ENCODE measurements around the gene PAPOLA.
A peak's percentile ranks its signal among the peaks of the same experiment; 100 is the strongest.

Gene PAPOLA

DNA sequence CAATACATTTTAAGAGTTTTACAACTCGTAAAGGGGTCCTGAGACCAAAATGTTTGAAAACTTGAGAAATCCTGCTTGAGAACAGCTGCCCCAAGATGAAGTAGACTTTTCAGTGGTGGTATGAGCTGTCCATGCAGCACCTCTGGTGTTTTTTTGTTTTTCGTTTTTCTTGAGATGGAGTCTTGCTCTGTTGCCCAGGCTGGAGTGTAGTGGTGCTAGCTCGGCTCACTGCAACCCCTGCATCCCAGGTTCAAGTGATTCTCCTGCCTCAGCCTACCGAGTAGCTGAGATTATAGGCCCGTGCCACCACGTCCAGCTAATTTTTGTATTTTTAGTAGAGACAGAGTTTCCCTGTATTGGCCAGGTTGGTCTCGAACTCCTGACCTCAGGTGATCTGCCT, 5.5 kb downstream of the PAPOLA start:
- peaks cover 77% of the 10 kb centered on the region for H4K20me1 ChIP-seq (ENCODE audit: low read depth, low read length)

DNA sequence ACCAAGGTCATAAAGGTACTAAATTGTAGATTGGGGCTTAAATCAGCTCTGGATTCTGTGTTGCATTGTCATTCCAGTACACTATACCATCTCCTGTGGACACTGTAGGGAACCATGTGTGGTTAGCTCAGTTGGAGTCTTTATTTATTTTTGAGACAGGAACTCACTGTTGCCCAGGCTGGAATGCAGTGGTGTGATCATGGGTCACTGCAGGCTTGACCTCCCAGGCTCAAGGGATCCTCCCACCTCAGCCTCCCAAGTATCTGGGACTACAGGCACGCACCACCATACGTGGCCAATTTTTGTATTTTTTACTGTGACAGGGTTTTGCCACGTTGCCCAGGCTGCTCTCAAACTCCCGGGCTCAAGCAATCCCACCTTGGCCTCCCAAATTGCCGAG, 6.7 kb downstream of the PAPOLA start:
- Histone ChIP-seq H4K20me1 (ENCODE audit: low read depth, low read length) (peaks cover 74% of the 10 kb centered on the region), H3K36me3 (ENCODE audit: low read length) (no peaks in the 10 kb centered on the region), H3K79me2 (ENCODE audit: insufficient read depth, low read length) (peaks cover 100% of the 10 kb centered on the region), H3K9ac (ENCODE audit: low read length) (no peak overlapping the region), H3K4me2 (ENCODE audit: low read depth, low read length, poor library complexity, severe bottlenecking) (peak overlapping the region; percentile 39), H2AFZ (ENCODE audit: low read depth, low read length, severe bottlenecking) (no peak overlapping the region), H3K9me3 (ENCODE audit: insufficient read depth, low read length) (no peaks in the 10 kb centered on the region), H3F3A (ENCODE audit: insufficient read depth) (peaks cover 7% of the 10 kb centered on the region), H3K27me3 (ENCODE audit: low read length) (no peaks in the 10 kb centered on the region), H3K9me2 (replicated peaks; ENCODE audit: insufficient read depth, low read length) (no peaks in the 10 kb centered on the region), H3K27ac (ENCODE audit: low read depth, low read length) (0 out of 2 replicates have a peak overlapping the region, but pooled peaks have one; percentile 28), H3K4me3 (ENCODE audit: insufficient read depth, low read length, poor library complexity, severe bottlenecking) (no peak overlapping the region)
- TF ChIP-seq, protein P1, sequence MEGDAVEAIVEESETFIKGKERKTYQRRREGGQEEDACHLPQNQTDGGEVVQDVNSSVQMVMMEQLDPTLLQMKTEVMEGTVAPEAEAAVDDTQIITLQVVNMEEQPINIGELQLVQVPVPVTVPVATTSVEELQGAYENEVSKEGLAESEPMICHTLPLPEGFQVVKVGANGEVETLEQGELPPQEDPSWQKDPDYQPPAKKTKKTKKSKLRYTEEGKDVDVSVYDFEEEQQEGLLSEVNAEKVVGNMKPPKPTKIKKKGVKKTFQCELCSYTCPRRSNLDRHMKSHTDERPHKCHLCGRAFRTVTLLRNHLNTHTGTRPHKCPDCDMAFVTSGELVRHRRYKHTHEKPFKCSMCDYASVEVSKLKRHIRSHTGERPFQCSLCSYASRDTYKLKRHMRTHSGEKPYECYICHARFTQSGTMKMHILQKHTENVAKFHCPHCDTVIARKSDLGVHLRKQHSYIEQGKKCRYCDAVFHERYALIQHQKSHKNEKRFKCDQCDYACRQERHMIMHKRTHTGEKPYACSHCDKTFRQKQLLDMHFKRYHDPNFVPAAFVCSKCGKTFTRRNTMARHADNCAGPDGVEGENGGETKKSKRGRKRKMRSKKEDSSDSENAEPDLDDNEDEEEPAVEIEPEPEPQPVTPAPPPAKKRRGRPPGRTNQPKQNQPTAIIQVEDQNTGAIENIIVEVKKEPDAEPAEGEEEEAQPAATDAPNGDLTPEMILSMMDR (IDR thresholded peaks at IDR 0.05; ENCODE audit: insufficient read depth, low read length, poor library complexity, severe bottlenecking): no peak
- no peak for TF ChIP-seq EZH2phosphoT487 (conservative IDR thresholded peaks at IDR 0.05; ENCODE audit: low read length)

More for the DNA sequence above, 5.5 kb downstream of the PAPOLA start:
- TF ChIP-seq, protein P1 (IDR thresholded peaks at IDR 0.05; ENCODE audit: insufficient read depth, low read length, poor library complexity, severe bottlenecking): no peak
- no peak for TF ChIP-seq EZH2phosphoT487 (conservative IDR thresholded peaks at IDR 0.05; ENCODE audit: low read length)
- no peaks in the 10 kb centered on the region for H3K27me3 ChIP-seq (ENCODE audit: low read length)
- no peak overlapping the region for H2AFZ ChIP-seq (ENCODE audit: low read depth, low read length, severe bottlenecking)
- no peak overlapping the region; the same call in 1 of the 2 replicates for H3K27ac ChIP-seq (ENCODE audit: low read depth, low read length)
- H3K9me2 ChIP-seq (replicated peaks; ENCODE audit: insufficient read depth, low read length): no peaks in the 10 kb centered on the region
- no peak overlapping the region for H3K4me3 ChIP-seq (ENCODE audit: insufficient read depth, low read length, poor library complexity, severe bottlenecking)
- H3K4me2 ChIP-seq (ENCODE audit: low read depth, low read length, poor library complexity, severe bottlenecking): peak overlapping the region; percentile 39
- peaks cover 100% of the 10 kb centered on the region for H3K79me2 ChIP-seq (ENCODE audit: insufficient read depth, low read length)
- H3K9me3 ChIP-seq (ENCODE audit: insufficient read depth, low read length): no peaks in the 10 kb centered on the region
- peaks cover 7% of the 10 kb centered on the region for H3F3A ChIP-seq (ENCODE audit: insufficient read depth)
- no peak overlapping the region for H3K9ac ChIP-seq (ENCODE audit: low read length)
- H3K36me3 ChIP-seq (ENCODE audit: low read length): no peaks in the 10 kb centered on the region

DNA sequence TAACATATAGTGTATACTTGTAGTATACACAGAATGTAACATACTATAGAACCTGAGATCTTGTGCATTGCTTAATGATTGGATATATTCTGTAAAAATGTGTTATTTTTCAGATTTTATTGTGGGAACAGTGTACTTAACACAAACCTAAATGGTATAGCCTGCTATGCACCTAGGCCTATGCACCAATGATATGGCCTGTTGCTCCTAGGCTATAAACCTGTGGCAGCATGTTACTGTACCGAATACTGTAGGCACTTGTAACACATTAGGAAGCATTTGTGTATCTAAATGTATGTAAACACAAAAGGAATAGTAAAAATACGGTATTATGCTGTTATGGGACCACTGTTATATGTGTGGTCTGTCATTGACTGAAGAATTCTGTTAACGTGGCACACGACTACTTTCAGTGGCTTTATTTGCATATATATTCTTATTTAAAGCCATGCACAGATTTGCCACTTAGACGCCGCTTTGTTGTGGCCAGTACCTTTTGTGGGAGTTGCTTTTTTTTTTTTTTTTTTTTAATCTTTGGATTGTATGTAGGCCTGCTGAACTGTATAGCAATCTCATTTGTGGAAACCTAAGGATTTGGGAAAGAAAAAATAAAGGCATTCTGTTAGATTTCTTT, 7.4 kb downstream of the PAPOLA start:
- no peaks in the 10 kb centered on the region for H3K9me2 ChIP-seq (replicated peaks; ENCODE audit: insufficient read depth, low read length)
- H3K27ac ChIP-seq (ENCODE audit: low read depth, low read length): peak overlapping the region; percentile 23; the same call in 1 of the 2 replicates
- H3K36me3 ChIP-seq (ENCODE audit: low read length): no peaks in the 10 kb centered on the region
- H4K20me1 ChIP-seq (ENCODE audit: low read depth, low read length): peaks cover 73% of the 10 kb centered on the region
- H3K9me3 ChIP-seq (ENCODE audit: insufficient read depth, low read length): no peaks in the 10 kb centered on the region
- peaks cover 7% of the 10 kb centered on the region for H3F3A ChIP-seq (ENCODE audit: insufficient read depth)
- no peaks in the 10 kb centered on the region for H3K27me3 ChIP-seq (ENCODE audit: low read length)
- peak overlapping the region; percentile 39 for H3K4me2 ChIP-seq (ENCODE audit: low read depth, low read length, poor library complexity, severe bottlenecking)
- H2AFZ ChIP-seq (ENCODE audit: low read depth, low read length, severe bottlenecking): no peak overlapping the region
- no peak overlapping the region for H3K4me3 ChIP-seq (ENCODE audit: insufficient read depth, low read length, poor library complexity, severe bottlenecking)
- TF ChIP-seq EZH2phosphoT487 (conservative IDR thresholded peaks at IDR 0.05; ENCODE audit: low read length): no peak
- TF ChIP-seq, protein P1 (IDR thresholded peaks at IDR 0.05; ENCODE audit: insufficient read depth, low read length, poor library complexity, severe bottlenecking): no peak
- H3K79me2 ChIP-seq (ENCODE audit: insufficient read depth, low read length): peaks cover 100% of the 10 kb centered on the region
- H3K9ac ChIP-seq (ENCODE audit: low read length): no peak overlapping the region
